HG03039 (cell line): ENCODE measurements around the gene C18orf32.
A peak's percentile ranks its signal among the peaks of the same experiment; 100 is the strongest.
"Not testable (repeated sequence)": the region's sequence is repeated elsewhere in the genome, so short reads cannot be mapped to it uniquely, and the experiment has no call there.

Experiments used
- ATAC-seq: cut with Tn5 transposase; IDR thresholded peaks from one replicate; pipeline ENCODE4 v1.9.1; 2021; ENCODE audit warnings: mild to moderate bottlenecking, moderate library complexity; ENCODE audit not compliant: unreplicated experiment

C18orf32 gene

DNA sequence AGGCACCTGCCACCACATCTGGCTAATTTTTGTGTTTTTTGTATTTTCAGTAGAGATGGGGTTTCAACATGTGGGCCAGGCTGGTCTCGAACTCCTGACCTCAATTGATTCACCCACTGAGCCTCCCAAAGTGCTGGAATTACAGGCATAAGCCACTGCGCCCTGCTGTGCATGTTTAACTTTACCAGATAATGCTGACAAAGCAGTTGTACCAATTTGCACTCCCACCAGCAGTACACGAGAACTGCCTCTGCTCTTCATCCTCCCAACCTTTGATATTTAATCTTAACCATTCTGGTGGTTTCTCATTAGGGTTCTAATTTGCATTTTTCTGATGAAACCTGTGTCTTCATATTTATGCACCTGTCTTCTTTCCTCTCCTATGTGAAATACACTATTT, 14.6 kb downstream of the C18orf32 start:
- no peak for ATAC-seq

DNA sequence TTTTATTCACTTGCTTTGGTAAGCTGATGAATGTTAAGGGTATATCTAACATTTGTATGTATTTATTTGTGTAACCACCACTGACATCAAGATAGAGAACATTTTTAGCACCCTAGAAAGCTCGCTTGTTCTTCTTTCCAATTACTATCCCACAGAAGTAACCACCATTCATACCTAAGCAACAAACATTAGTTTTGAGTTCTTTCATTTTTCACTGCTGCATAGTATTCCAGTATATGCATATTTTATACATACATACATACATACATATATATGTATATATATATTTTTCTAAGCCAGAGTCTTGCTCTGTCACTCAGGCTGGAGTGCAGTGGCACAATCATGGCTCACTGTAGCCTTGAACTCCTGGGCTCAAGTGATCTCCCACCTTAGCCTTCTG, 15.5 kb downstream of the C18orf32 start:
- ATAC-seq: no peak

- no peak for ATAC-seq
Observed at GRCh38 chr18:49467599-49467998, 19.4 kb downstream of the C18orf32 start.

DNA sequence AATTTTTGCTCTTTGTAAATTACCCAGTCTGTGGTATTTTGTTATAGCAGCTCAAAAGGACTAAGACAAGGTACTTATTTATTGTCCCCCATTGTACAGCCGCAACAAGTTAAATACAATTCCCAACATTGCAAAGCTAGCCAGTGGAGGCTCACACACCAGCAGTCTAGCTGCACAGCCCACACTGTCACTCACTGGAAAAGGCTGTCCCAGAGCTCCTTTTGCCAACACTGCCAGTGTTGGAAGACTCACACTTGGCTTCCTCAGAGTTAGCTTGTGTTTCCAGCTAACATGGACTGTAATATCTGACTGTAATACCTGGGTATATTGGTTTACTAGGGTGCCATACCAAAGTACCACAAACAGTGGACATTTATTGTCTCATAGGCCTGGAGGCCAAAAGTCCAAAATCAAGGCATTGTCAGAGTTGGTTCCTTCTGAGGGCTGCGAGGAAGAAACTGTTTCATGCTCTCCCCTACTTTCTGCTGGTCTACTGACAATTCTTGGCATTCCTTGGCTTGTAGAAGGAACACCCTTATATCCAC, 19.9 kb downstream of the C18orf32 start:
- no peak for ATAC-seq

- ATAC-seq: no peak
Observed at GRCh38 chr18:49464718-49465598, 22.1 kb downstream of the C18orf32 start.

- ATAC-seq: no peak
Observed at GRCh38 chr18:49461602-49461977, 25.4 kb downstream of the C18orf32 start.

GRCh38 chr18:49460976-49461601, 25.9 kb downstream of the C18orf32 start:
- no peak for ATAC-seq

DNA sequence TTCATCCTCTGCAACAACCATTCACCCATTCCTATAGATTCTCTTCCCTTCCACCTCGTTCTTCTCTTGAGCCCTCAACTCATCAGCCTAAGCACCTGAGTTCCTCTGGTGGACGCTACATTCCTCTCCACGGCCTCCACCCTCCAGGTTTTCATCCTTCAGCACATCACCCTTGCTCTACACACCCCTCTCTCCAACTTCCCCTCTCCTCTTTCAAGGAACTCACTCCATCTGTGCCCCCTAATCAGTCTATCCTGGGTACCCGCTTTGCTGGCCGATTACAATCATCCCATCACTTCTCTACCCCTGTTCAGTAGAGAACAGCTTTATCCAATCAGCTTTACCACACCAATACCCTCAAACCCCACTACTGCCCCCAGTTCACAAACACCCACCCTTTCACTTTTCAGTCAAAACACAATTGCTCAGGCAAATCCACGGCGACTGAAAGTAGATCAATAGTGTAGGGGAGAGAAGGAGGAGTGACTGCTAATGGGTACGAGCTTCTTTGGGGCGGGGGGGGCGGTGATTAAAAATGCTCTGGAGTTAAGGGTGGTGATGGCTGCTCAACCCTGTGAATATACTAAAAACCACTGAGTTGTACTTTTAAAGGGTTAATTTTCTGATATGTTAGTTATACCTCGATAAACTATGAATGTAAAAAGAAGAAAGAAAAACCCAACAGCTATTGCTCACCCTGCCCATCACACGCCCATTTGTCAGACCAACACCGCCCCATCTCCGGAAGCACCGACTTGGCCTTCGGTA, 27.4 kb downstream of the C18orf32 start:
- peak; percentile 28 for ATAC-seq

GRCh38 chr18:49457616-49458015, 29.4 kb downstream of the C18orf32 start:
- ATAC-seq: no peak

- no peak for ATAC-seq
Observed at GRCh38 chr18:49456794-49457193, 30.2 kb downstream of the C18orf32 start.

- ATAC-seq: not testable (repeated sequence)
Observed at GRCh38 chr18:49452534-49452933, 34.5 kb downstream of the C18orf32 start.

- ATAC-seq: no peak
Observed at GRCh38 chr18:49447810-49448745, 39.0 kb downstream of the C18orf32 start.

DNA sequence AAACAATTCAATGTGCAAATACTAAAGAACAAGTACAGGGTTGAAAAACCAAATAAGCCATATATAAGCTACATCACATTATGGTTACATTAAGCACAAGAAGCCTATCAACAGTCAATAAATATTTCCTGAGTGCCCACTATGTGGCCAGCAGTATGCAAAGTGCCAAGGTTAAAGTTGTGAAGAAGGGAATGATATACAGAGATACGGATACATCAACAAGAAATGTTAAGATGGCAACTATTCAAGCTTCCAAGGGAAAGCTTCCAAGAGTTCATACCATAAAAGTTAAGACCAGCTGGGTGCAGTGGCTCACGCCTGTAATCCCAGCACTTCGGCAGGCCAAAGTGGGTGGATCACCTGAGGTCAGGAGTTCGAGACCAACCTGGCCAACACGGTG, 40.6 kb downstream of the C18orf32 start:
- no peak for ATAC-seq

- ATAC-seq: no peak
Observed at GRCh38 chr18:49444581-49444980, 42.5 kb downstream of the C18orf32 start.

DNA sequence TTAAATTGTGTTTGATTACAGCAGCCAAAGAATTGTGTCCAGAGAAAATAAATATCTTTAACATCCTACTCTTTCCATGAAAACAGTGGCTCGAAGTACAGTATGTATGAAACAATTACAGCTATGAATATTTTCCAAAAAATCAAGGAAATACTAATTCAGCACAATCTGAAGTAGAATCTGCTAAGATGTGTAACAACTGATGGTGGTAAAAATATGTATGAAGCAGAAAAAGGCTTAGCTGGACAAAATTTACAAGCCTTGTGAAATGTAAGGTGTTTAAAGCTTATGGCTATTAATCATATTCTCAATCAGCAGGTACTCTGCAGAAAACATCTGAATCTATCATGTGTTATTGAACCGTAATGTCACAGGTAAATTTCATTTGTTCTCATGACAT, 43.2 kb downstream of the C18orf32 start:
- no peak for ATAC-seq

DNA sequence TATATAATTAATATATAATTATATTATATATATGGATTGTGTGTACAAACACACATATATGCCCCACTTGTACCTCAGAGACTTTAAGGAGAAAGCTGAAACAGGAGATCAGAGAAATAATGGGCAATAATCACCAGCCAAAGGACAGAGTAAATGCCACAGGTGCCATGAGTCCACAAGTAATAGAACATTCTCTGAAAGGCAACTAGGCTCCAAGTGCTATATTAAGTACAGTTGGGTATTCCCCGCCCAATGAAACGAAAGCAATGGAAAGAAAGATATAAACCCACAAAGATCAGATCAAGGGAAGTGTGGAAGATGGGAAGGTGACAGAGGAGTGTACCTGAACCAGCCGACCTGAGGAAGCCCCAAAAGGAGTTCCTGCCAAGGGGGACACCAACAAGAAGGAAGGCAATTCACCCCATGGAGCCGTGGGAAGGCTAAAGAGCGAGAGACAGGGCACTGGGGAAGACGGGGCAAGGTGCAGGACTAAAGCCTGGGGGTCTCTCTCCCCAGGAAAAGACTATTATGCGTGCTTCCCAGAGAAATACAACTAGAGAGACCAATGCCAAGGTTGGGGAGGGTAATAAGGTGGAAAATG, 45.6 kb downstream of the C18orf32 start:
- no peak for ATAC-seq

DNA sequence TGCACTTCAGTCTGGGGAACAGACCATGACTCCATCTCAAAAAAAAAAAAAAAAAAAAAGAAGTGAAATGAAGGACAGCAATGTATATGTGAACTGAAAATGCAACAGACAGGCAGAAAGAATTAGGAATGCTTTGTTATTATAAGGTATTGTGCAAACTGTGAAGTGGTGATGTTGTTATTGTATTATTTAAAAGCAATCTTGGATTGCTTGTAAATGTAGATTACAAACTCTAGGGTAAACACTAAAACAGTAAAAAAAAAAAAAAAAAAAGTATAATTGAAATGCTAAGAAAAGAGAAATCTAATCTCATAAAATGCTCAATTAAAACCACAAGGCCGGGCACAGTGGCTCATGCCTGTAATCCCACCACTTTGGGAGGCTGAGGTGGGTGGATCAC, 51.9 kb downstream of the C18orf32 start:
- no peak for ATAC-seq

DNA sequence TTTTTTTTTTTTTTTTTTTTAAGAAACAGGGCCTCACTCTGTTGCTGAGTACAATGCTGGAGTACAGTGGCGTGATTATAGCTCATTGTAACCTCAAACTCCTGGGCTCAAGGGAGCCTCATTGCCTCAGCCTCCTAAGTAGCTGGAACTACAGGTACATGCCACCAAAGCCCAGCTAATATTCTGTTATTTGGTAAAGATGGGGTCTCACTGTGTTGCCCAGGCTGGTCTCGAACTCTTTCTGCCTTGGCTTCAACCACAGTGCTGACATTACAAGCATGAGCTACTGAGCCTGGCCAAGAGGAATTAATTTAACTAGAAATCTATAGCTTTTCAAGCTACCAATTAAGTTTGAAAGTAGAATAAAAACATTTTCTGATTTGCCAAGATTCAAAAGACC, 54.4 kb downstream of the C18orf32 start:
- no peak for ATAC-seq

DNA sequence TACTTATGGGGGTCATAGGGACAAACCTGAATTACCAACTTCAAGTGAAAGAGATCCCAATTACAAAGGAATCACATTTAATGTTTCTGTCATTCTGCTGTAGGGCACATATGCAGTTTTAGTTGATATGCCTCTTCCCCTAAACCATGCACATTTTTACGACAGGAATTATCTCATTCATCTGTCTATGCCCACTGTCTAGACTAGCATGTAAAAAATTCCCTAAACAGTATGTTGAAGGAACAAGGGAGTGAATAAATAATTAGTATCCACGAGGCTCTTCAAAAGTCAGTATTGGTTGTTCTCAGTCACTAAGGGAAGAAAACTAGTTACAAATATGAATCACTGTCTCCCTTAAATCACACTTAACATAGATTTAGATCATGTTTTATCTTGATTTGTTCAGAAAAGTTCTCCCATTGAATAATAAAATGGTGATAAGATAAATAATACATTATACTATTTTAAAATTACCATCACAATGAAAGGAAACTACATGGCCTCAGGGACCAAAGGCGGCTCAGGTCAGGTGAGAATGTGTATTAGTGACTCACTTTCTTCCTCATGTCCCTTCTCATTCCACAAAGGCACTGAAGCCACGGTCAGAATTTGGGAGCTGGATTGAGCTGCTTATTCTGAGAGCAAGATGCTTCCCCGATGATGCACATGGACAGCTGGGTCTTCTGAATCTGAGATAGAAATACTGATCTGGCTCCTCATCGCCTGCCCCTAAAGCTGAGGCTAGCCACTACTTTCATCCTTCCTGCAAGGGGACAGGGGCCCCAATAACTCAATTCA, 55.7 kb downstream of the C18orf32 start:
- ATAC-seq: no peak
